ENCODE data around the gene SETD4.

The SETD4 gene

DNA sequence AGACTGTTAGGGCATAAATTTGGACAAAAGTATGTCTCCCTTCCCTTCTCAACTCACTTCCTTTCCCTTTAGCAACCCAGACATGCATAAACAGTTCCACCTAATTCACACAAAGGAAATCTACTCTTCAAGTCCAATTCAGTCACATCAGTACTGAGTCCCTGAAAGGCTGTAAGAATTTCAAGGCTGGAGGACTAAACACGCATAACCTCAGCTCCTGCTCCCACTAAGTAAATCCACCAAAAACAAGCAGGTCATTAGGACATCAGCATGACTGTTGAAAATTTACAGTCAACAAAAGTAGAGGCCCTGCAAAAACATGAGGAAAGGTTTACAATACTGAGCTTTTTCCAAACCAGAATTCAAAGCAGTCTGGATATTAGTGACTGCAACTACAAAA is 18.4 kb downstream of the SETD4 start:
- DNase-seq = no peak

DNA sequence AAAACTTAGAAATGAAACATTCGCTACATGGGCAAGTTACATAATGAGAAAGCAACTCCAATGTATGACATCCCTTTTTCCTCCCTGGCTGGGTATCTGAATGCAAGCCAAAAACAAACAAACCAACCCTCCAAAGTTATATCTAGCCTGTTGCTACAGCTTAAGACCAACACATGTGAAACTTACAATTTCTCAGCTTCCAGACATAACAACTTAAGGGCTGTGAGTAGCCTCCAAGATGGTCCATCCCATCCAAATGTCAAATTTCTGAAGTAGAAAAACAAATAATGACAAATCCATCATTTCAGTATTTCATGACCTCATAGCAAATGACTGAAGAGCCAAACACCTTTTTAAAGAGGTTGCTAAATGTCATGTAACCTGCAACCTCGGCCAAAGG is 19.9 kb downstream of the SETD4 start:
- DNase-seq = no peak

DNA sequence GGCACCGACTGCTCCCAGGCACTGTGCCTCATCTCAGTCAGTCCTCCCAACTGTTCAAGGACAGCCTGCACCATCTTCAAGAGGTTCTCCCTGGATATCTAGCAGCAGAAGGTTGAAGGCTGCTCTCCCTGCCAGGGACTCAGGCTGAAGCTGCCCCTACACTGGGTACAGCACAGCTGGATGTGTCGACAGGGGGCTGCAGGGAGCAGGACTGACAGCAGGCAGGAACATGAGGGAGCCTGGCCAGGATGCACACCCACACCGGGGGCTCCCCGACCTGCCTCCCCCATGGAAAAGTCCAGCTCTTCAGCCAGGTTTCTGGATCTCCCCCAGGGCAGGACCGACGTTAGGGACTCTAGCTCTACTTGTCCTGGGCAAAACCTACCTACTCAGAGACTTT is 20.5 kb downstream of the SETD4 start:
- no peak for DNase-seq

DNA sequence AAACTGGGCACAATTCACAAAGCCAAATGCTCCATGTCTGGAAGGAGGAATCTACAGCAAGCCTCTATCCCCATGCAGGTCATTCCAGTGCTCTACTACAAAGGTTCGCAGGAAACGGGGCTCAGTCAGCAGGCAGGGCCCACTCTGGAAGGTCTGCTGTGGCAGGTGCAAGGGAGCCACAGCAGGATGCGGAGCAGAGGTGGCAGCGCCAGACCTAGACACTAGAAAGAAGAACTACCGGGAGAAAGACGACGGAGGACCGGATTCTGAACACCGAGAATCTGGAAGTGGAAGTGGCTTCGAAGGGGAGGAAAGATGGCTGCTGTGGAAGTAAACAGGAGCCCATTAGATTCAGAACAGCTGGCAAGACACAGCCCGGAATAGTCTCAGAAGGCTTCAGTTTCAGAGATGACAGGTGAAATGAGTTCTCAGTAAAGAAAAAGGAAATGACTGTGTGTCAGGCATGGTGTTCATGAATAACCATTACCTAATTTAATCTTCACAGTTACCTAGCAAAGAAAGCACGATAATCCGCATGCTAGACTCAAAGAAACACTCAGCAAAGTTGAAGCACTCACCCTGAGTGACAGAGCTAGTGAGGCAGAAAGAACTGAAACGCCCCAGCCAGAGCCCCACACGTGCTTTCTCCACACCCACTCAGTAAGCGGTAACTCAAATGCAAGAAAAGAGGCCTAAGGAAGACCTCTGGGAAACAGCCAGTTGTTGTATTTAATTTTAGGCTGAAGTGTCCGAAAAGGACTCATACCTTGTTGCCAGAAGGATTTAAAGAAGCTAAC is 21.4 kb downstream of the SETD4 start:
- no peak for DNase-seq

DNA sequence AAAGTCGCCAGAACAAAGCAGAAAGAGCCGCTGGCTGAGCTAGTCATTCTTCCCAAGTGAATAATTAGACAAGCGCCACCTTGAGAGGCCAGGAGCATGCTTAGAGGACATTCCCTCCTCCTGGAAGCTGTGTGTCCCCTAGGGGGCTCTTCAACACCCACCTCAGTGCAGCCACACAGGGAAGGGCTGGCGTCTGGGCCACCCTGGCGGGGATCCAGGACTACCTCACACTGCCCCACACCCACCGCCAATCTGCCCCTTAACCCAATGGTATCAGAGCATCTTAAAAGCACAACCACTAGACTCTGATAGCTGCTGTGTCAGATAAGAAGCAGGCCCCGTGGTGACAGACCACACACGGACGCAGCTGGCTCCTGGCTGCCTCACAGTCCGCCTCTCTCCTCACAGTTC is 24.9 kb downstream of the SETD4 start:
- DNase-seq = no peak

DNA sequence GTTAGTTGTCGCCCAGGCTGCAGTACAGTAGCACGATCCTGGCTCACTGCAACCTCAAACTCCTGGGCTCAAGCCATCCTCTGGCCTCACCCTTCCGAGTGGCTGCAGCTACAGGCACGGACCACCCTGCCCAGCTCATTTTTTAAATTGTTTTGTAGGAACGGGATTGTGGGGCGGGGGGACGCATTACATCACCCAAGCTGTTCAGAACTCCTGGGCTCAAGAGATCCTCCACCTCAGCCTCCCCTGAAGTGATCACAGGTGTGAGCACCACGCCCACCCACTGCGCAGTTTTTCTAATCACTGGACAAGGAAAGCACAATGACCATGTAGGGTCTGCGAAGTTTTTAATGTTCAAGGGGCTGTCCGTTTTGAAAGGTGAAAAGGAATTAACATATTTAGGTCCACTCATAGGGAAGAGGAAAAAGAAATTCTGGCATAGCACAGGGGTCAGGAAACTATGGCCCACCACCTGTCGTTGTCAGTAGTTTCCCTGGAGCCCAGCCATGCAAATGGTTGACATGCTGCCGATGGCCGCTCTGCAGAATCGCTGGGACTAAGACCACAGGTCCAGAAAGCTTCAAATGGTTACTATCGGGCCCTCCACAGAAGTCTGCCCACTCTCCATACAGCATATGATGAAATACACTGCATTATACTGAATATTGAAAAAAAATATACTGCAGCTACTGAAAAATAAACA is 26.0 kb downstream of the SETD4 start:
- DNase-seq = no peak

DNA sequence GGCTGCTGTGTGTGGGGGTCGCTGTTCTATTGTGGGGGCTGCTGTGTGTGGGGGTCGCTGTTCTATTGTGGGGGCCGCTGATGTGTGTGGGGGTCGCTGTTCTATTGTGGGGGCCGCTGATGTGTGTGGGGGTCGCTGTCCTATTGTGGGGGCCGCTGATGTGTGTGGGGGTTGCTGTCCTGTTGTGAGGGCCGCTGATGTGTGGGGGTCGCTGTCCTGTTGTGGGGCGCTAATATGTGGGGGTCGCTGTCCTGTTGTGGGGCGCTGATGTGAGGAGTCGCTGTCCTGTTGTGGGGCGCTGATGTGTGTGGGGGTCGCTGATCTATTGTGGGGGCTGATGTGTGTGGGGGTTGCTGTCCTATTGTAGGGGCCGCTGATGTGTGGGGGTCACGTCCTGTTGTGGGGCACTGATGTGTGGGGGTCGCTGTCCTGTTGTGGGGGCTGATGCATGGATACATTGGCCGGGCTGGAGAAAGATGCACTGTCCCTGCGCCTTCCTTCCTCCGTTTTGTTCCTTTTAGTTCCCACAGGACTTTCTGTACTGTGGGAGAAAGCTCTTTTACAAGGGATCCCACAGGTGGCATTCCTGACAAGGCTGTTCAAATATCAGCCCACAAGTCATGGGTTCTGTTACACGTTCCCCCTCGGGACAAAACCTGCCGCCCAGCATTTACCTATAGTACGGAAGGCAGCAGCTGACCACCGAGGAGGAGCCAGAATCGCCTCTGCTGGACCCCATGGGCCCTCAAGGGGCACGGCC is 27.5 kb downstream of the SETD4 start:
- no peak for DNase-seq

DNA sequence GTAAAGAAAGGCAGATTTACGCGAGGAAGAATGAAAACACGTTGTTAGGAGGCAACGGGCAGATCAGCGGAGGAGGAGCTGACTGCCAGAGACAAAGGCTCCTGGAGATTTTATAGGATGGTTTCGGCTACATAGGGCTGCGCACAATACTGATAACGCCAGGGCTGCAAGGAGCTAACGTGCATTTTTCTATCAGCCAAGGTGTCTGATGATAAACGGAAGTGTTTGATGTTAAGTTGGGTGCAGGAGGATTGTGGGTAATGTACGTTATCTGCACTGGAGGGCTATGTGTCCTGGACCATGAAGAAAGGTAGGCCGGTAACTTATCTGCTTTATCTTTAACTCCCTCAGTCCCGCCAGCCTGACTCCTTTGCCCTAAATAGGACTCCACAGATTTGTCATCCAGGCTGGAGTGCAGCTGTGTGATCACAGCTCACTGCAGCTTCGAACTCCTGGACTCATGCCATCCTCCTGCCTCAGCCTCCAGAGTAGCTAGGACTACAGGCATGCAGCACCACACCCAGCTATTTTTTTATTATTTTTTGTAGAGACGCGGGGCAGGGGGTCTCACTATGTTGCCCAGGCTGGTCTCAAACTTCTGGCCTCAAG is 29.6 kb downstream of the SETD4 start:
- no peak for DNase-seq

DNA sequence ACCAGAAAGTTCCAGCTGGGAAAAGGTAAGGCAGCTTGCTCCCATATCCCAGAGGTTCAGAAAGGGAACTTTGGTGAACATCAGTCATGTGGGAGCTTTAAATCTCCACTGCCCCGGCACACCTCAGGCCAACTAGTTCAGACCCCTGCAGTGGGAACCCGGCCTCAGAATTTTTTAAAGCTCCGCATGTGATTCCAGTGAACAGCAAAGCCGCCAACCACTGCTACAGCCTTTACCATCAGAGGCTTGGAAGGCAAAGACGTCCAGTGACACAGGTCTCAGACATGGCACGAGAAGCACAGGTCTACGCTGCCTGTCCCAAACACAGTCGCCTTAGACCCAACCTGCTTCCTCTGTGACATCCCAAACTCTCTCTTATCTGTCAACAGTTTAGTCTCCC is 31.0 kb downstream of the SETD4 start:
- no peak for DNase-seq

DNA sequence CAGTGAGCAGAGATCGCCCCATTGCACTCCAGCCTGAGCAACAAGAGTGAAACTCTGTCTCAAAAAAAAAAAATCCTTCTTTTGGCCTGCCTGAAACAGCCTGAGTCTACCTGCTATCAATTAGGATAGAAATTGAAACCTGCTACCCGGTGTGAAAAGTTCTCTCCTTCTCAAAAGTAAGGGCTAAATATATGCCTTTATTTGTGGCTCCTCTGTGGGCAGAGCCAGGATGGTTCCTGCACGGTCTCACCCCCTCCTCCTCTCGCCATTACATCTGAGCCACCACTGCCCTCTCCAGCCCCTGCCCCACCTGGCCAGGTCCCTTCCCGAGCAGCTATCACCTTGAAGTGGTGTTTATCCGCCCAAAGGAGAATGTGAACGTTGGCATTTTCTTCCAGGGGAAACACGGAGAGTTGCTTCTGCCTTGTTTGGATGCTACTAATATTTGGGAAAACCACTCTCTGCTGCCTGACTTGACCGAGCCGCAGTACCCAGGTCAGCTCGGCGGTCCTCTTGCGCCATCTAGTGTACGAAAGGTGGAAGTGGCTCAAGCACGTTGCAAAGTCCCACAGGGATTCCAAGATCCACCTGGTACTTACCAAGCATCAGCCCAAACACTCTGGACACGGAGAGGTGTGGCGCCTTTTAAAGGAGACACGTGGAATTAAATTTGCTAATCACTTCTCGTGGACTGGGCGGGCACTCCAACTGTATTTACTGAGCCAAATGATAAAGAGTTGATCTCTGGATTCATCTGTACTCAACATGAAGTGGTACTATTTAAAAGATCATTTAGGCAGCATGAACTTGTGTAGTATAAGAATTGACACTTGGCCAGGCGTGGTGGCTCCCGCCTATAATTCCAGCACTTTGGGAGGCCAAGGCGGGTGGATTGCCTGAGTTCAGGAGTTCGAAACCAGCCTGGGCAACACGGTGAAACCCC is 31.9 kb downstream of the SETD4 start:
- peak; percentile 88 for DNase-seq

DNA sequence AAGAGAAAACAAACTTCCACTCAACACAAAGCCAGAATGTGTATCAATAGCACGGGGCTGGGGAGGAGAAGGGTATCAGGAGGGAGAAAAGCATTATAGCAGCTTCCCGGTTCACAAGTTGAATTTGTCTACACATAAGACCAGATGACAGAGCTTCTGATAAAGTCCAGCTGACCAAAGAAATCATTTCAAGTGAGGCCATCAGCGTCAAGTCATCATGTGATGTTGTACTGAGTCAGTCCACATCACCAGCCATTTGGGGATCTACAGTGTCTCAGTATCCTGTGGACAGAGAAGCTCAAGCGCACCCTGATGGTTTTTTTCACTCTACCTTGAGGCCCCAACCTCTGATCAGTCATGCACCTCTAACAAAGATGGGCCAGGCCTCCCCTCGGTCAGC is 33.0 kb downstream of the SETD4 start:
- DNase-seq = peak; percentile 13

DNA sequence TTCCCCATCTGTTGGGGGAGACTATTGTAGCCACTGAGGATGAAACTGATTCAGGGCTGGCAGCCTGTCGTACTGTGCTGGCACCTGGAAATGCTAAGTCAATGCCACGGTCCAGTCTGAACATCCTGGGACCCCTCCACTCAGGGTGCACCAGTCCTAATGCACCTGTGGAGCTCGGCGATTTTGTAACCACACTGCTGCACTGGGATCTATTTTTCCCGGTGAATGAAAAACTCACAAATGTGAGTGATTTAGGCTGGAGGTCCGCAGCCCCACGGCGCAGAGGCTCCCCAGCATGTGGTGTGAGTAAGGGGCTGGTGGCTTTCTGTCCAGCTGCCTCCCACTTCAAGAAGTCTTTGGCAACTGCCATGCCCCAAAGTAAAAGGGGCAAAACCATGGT is 35.5 kb downstream of the SETD4 start:
- DNase-seq = no peak

DNA sequence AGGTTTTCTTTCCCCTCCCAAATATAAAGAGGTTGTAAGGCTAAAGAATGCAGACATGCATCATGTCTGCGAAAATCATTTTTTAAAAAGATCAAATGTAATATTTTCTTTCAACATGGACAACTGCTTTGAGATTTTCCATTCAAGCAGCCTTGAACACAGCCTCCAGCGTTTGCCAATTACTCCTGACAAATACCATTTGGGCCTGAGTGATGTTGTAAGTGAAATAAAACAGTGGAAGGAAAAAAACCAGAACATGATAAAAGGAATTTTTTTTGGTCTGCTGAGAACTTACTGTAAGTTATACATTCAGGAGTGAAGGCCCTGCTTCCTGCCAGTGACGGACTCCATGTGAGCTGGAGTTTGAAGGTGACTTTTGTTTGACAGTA is 37.2 kb downstream of the SETD4 start:
- DNase-seq = no peak

DNA sequence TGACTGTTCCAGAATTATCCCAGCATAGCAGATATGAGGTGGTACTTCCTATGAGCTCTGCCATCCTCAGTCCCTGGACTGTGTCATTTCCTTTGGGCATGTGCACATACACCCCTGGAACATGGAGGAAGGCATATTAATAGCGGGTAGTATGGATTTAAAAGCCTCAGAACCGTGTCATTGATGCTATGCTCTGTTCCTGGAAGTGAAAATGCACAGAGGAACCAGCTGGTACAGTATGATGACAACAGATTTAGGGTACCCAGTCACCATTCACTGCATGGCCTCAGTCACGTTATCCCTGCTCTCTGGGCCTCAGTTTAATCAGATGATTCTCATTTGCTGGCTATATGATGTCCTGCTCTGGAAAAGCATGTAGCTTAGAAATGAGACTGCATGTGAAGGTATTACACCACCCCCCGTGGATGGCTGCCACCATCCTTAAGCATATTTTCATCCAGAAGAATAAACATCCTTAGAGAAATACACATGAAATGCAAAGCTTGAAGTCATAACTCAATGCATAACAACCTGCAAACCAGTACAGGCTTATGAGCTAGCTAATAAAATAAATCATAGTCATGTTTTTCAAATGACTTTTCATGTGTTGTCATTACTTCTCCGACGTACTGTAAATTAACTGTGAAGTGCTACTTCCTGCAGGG is 37.8 kb downstream of the SETD4 start:
- no peak for DNase-seq

DNA sequence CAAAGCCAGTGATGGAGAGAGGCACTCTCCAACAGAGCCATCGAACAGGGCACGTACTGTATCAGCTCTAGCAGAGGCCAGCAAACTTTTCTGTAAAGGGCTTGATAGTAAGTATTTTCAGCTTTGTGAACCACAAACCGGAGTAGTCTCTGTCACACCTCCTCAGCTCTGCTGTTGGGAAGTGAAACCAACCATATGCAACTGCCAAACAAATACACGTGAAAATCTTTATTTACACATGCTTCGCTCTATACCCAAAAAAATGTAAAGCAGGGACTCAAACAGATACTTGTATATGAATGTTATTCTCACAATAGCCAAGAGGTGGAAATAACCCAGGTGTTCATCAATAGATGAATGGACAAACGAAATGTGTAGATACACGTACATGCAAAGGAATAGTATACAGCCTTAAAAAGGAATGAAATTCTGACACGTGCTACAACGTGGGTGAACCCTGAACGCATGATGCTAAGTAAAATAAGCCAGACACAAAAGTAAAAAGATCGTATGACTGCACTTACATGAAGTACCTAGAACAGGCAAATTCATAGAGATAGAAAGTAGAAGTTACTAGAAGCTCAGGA is 39.0 kb downstream of the SETD4 start:
- DNase-seq = no peak

DNA sequence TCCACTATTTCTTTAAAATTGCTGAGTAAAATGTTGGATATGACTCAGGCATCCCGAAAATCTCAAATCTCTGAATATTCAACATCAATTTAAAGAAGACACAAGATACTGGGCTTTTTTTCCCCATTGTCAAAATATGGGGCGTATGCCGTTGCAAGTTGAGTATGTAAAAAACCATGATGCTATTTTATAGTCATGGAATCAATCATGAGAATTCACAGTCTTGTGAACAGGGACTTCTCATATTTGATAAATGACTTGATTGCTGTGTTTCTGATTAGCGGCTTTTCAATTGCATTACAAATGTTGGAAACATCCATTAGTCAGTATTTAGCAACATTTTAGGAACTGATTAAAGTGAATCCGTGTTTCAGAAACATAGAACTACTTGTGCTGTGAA is 45.3 kb downstream of the SETD4 start:
- no peak for DNase-seq

DNA sequence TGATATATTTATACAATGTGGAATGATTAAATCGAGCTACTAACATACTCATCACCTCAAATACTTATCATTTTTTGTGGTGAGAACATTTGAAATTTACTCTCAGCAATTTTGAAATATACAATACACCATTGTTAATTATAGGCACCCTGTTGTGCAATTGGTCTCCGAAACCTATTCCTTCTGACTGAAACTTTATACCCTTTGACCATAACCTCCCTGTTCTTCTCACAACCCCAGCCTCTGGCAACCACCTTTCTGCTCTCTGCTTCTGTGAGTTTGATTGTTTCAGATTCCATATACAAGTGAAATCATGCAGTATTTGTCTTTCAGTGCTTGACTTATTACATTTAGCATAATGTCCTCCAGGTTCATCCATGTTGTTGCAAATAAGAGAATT is 49.5 kb downstream of the SETD4 start:
- DNase-seq = no peak

DNA sequence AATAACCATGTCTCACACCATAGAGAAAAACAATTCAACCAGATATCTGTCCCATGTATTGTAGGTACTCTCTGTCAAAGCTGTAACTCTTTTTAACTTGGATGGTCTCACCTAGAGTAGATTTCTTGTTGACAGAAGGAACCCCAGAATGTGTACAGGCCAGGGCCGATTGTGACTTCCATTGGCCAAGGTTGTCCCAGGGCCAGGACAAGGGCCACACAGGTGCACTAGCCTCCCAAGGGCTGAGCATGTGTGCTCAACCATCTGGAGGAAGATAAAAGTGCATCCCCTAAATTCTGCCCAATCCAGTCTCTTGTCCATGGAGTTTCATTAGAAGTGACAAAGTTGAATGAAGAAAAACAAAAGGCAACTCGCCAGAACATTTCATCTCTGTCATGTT is 51.8 kb downstream of the SETD4 start:
- no peak for DNase-seq

DNA sequence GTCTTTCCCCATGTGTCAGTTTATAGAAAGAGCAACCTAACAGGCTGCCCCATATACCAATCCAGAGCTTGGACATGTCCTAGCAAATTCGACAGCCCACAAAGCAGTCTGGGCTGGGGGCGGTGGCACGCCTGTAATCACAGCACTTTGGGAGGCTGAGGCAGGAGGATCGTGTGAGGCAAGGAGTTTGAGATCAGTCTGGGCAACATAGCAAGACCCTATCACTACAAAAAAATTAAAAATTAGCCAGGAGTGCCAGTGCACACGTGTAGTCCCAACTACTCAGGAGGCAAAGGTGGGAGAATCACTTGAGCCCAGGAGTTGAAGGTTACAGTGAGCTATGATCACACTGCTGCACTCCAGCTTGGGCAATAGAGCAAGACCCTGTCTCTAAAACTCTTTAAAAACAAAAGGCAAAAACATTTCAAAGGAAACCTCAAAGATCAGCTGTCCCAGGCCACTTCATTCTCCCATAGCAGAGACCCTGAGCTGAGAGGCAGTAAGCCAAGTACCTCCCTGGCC is 54.4 kb downstream of the SETD4 start:
- DNase-seq = no peak

DNA sequence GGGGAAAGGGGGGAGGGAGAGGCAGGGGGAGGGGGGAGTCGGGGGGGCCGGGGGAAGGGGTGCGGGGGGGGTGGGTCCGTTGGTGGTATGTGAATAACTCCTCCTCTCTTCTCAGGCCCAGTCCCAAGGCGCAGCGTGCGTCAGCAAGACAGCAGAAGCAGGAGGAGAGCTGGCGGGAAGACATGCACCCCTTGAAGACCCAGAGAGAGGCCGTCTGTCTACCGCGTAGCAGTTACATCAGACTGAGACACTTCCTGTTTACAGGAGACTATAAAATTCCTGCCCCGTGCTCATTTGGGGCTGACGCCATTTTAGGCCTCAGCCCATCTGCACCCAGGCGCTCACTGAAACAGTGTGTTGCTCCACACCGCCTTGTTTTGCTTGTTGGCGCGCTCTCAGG is 55.3 kb downstream of the SETD4 start:
- DNase-seq = no peak

DNA sequence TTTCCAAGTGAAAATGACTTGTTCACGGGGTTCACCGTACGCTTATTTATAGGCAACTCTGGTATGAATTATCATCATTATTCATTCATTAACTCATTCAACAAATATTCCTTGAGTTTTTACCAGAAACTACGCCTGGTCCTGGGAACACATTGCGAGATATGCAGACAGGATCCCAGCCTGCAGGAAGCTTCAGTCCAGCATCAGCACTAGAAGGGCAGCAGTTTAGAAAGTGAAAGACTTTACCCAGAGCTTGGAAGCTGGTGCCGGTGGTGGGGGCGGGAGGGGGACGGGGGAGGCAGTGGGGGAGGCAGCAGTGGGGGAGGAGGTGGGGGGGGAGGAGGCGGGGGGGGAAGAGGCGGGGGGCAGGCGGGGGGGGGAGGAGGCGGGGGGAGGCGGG is 55.9 kb downstream of the SETD4 start:
- no peak for DNase-seq
